Adrenal gland (tissue), 5 donors: ENCODE results near the gene EHBP1.

Experiments
- CTCF ChIP-seq, 6 experiments: fragments of 450-650 bp in 4 of 6; fragments of 200-600 bp in 2 of 6; sonication (generic) in 1 of 6; IDR thresholded peaks; 1 replicate in 5 of 6; 2 replicates in 1 of 6; pipeline versions ENCODE4 v1.5.1 to v1.8.0; 2016 to 2021; ENCODE audit warnings: antibody characterized with exemption in 6 of 6, mild to moderate bottlenecking in 2 of 6, moderate library complexity in 1 of 6
- POLR2A ChIP-seq, 2 donors: fragments of 450-650 bp; IDR thresholded peaks; one replicate each; pipeline ENCODE4 v1.6.1; 2017; ENCODE audit warnings: antibody characterized with exemption in 2 of 2, mild to moderate bottlenecking in 2 of 2, moderate library complexity in 1 of 2
- donor health status: DM: no; HTN: no; CAD: no.

GRCh38 chr2:62741127-62741526 is 35.6 kb downstream of the EHBP1 start:
- no peak for TF ChIP-seq CTCF (IDR thresholded peaks at IDR 0.05)
- no peak for TF ChIP-seq POLR2A (IDR thresholded peaks at IDR 0.05)
